Muscle layer of duodenum (tissue), 2 donors: Measurements from ENCODE around the gene HTR3B.

Experiments used
- H3K27ac ChIP-seq: one replicate; pipeline ENCODE4 v1.7.0; 2013; ENCODE audit warnings: mild to moderate bottlenecking, low read length
- H3K27me3 ChIP-seq: one replicate; pipeline ENCODE4 v1.7.0; 2013; ENCODE audit warnings: low read depth, mild to moderate bottlenecking, control low read depth, low read length
- H3K36me3 ChIP-seq, 2 donors: one replicate each; pipeline ENCODE4 v1.7.0; 2013; ENCODE audit warnings: low read length in 2 of 2, control low read depth in 1 of 2, mild to moderate bottlenecking in 1 of 2; ENCODE audit not compliant: insufficient read depth in 2 of 2, control insufficient read depth in 1 of 2
- H3K4me1 ChIP-seq, 2 donors: one replicate each; pipeline ENCODE4 v1.7.0; 2013; ENCODE audit warnings: low read length in 2 of 2, mild to moderate bottlenecking in 2 of 2, control low read depth in 1 of 2, moderate library complexity in 1 of 2; ENCODE audit not compliant: insufficient read depth in 2 of 2, control insufficient read depth in 1 of 2
- H3K4me3 ChIP-seq, 2 donors: one replicate each; pipeline ENCODE4 v1.7.0; 2013; ENCODE audit warnings: low read length in 2 of 2, low read depth in 1 of 2, mild to moderate bottlenecking in 1 of 2
- H3K9me3 ChIP-seq, 2 donors: one replicate each; pipeline ENCODE4 v1.7.0; 2013; ENCODE audit warnings: low read length in 2 of 2, control low read depth in 1 of 2, mild to moderate bottlenecking in 1 of 2; ENCODE audit not compliant: control insufficient read depth in 1 of 2
- donor health status: healthy.

HTR3B gene

DNA sequence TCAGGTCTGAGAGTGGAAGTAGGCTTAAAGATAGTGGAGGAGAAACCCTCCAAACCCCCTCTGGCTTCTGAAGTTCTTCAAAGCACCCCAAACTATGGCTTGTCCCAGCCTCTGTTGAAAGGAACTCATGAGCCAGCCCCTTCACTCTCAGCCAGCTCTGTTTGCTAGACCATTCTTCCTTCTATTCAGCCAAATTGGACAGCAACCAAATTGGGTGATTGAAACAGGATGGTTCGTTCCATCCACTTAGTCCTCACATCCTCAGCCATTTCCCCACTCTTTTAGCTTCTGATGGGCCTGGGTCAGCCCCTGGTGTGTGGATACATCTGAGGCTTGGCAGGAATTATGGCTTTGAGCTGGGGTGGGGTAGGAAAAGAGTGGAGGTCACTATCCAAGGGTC lies 74.8 kb downstream of the HTR3B start:
- Histone ChIP-seq H3K9me3 (no peaks in the 10 kb centered on the region), H3K27ac (no peak overlapping the region), H3K4me3 (no peak overlapping the region), H3K36me3 (no peaks in the 10 kb centered on the region), H3K27me3 (no peaks in the 10 kb centered on the region), H3K4me1 (no peaks in the 10 kb centered on the region)

DNA sequence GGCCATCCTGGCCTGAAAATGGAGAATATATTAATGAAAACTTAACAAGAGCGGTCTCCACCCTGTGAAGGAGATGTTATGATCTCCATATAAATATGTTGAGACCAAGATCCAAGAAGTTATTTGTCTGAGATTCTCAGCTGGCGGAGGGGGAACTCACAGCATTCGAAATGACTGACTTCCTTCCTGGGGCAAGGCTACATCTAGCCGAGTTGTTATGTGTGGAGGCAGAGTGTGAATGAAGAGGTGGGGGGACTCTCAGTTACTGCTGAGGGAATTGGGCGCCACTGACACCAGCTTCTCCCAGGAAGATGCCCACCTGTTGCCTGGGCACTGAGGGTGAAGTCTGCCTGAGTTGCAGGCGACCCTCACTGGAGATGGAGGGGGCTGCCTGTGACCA lies 76.2 kb downstream of the HTR3B start:
- Histone ChIP-seq H3K27ac (no peak overlapping the region), H3K4me3 (no peak overlapping the region), H3K9me3 (no peaks in the 10 kb centered on the region), H3K4me1 (no peaks in the 10 kb centered on the region), H3K27me3 (no peaks in the 10 kb centered on the region), H3K36me3 (no peaks in the 10 kb centered on the region)

DNA sequence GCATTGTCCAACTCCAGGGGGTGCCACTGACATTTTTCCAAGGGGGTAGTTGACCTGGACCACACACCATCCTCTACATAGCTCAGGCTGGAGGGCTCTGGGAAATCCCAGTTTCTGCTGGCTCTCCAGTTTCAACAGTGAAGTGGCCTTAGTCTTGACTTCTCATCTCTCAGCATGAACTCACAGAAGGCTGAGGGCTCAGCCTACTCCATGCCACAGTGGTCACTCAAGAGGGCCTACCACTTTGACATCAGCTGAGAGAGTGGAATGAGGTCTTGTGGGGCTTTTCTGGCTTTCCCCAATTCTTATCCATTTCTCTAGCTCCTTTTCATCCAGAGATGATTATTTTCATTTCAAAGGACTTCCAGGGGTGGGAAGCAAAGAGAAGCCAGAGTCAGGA lies 77.7 kb downstream of the HTR3B start:
- H3K27me3 ChIP-seq = no peaks in the 10 kb centered on the region
- H3K36me3 ChIP-seq = no peaks in the 10 kb centered on the region
- H3K27ac ChIP-seq = no peak overlapping the region
- H3K9me3 ChIP-seq = no peaks in the 10 kb centered on the region
- H3K4me3 ChIP-seq = no peak overlapping the region
- H3K4me1 ChIP-seq = no peaks in the 10 kb centered on the region

DNA sequence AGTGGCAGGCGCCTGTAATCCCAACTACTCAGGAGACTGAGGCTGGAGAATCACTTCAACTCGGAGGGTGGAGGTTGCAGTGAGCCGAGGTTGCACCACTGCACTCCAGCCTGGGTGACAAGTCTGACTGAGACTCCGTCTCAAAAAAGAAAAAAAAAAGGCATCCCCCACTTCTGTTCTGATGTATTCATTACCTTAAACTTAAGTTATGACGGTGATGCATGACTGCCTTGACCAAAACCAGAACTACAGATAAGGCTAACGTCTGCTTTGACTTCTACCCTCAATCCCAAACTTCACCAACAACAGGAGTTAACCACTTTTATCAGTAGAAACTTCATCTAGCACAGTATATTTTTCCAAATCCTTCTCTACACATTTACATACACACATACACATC lies 80.2 kb downstream of the HTR3B start:
- no peak overlapping the region for H3K4me3 ChIP-seq
- H3K27ac ChIP-seq = no peak overlapping the region
- H3K9me3 ChIP-seq = no peaks in the 10 kb centered on the region
- H3K36me3 ChIP-seq = no peaks in the 10 kb centered on the region
- H3K27me3 ChIP-seq = no peaks in the 10 kb centered on the region
- H3K4me1 ChIP-seq = no peaks in the 10 kb centered on the region

DNA sequence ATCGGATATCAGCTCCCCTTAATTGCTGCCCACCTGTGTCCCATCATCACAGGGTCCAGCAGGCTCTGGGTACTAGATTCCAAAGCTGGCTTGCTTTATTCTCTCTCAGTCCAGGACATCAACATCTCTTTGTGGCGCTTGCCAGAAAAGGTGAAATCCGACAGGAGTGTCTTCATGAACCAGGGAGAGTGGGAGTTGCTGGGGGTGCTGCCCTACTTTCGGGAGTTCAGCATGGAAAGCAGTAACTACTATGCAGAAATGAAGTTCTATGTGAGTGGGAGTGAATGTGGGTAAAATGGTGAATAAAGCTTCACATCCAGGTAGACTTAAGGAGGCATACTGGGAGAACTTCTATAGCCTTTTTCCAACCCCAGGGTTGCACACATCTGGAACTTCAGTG lies 81.3 kb downstream of the HTR3B start:
- Histone ChIP-seq H3K4me1 (no peaks in the 10 kb centered on the region), H3K4me3 (no peak overlapping the region), H3K27me3 (no peaks in the 10 kb centered on the region), H3K27ac (no peak overlapping the region), H3K9me3 (no peaks in the 10 kb centered on the region), H3K36me3 (no peaks in the 10 kb centered on the region)

DNA sequence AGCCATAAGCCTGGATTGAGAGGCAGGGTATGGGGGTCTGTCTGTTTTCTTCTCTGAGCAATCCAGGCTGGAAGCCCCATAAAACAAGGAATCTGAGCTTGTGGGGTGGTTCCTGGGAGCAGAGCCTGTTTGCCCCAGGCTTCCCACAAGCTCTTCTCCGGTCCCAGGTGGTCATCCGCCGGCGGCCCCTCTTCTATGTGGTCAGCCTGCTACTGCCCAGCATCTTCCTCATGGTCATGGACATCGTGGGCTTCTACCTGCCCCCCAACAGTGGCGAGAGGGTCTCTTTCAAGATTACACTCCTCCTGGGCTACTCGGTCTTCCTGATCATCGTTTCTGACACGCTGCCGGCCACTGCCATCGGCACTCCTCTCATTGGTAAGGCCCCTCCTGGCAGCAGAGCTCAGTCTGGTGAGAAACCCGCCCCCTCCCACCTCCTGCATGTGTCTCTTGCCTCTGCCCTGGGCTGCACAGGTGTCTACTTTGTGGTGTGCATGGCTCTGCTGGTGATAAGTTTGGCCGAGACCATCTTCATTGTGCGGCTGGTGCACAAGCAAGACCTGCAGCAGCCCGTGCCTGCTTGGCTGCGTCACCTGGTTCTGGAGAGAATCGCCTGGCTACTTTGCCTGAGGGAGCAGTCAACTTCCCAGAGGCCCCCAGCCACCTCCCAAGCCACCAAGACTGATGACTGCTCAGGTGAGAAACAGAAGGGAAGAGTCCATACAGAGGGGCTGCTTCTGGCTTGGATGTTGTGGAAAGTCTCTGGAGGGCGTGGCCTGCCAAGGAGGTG lies 82.0 kb downstream of the HTR3B start:
- no peak overlapping the region for H3K27ac ChIP-seq
- no peak overlapping the region for H3K4me3 ChIP-seq
- H3K36me3 ChIP-seq = no peaks in the 10 kb centered on the region
- no peaks in the 10 kb centered on the region for H3K27me3 ChIP-seq
- H3K9me3 ChIP-seq = no peaks in the 10 kb centered on the region
- H3K4me1 ChIP-seq = no peaks in the 10 kb centered on the region

DNA sequence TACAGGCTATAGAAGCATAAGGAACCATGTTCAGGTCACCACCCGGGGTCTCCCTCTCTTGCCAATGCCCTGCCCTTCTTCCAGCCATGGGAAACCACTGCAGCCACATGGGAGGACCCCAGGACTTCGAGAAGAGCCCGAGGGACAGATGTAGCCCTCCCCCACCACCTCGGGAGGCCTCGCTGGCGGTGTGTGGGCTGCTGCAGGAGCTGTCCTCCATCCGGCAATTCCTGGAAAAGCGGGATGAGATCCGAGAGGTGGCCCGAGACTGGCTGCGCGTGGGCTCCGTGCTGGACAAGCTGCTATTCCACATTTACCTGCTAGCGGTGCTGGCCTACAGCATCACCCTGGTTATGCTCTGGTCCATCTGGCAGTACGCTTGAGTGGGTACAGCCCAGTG lies 84.8 kb downstream of the HTR3B start:
- Histone ChIP-seq H3K36me3 (no peaks in the 10 kb centered on the region), H3K4me3 (no peak overlapping the region), H3K27me3 (no peaks in the 10 kb centered on the region), H3K27ac (no peak overlapping the region), H3K4me1 (no peaks in the 10 kb centered on the region), H3K9me3 (no peaks in the 10 kb centered on the region)

DNA sequence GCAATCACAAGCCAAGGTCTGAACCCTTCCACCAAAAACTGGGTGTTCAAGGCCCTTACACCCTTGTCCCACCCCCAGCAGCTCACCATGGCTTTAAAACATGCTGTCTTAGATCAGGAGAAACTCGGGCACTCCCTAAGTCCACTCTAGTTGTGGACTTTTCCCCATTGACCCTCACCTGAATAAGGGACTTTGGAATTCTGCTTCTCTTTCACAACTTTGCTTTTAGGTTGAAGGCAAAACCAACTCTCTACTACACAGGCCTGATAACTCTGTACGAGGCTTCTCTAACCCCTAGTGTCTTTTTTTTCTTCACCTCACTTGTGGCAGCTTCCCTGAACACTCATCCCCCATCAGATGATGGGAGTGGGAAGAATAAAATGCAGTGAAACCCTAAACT lies 85.3 kb downstream of the HTR3B start:
- Histone ChIP-seq H3K36me3 (no peaks in the 10 kb centered on the region), H3K27me3 (no peaks in the 10 kb centered on the region), H3K4me1 (no peaks in the 10 kb centered on the region), H3K9me3 (no peaks in the 10 kb centered on the region), H3K4me3 (no peak overlapping the region), H3K27ac (no peak overlapping the region)

DNA sequence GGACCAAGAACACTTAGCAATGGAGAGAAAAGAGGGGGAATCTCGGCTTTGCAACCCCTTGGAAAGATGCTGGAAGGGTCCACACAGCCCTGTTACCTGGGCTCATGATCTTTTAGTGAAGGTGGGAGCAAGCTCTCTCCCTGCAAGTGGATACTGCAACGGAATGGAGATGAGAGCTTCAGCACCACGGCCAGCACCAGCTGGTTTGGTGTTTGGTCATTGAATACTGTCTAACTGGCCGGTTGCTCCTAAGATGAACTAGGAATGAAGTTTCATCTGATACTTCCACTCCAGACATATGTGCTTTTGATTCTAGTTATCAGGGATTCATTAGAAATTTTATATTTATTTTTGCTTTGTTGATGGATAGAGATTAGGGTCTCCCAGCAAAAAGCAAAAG lies 86.6 kb downstream of the HTR3B start:
- H3K4me3 ChIP-seq = no peak overlapping the region
- no peaks in the 10 kb centered on the region for H3K36me3 ChIP-seq
- H3K27ac ChIP-seq = no peak overlapping the region
- H3K9me3 ChIP-seq = no peaks in the 10 kb centered on the region
- no peaks in the 10 kb centered on the region for H3K27me3 ChIP-seq
- H3K4me1 ChIP-seq = no peaks in the 10 kb centered on the region

DNA sequence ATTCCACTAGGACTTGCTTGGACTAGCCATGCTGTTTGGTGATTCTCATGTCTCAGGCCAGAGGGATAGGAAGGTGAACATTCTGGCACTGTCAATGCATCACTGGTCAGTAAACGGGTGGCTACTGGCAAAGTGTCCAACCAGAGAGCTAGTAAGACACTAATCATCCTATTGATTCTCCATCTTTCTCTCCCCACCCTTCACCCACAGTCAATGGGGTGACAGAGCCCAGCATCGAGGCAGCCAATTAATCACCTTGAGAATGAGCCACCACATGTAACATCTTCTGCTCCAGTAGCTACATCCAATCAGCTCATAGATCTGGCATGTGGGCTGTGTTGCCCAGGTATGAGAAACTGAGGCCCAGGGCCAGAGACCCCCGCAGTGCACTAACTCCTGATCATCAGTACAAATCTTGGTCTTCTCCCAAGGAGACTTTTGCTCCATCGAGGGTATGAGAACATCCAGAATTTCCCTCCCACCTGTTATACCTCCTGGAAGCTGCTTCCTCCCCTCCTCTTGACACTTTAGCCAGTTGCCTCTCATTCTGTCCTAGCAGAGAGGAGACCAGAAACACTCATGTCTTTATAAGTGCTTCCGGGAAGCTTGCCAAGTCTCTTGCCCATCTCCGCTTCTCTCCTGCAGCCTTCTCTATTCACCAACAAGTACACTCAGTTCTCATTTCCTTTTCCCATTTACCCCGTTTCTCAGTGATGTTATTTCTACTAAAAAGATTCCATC lies 87.3 kb downstream of the HTR3B start:
- no peaks in the 10 kb centered on the region for H3K4me1 ChIP-seq
- no peaks in the 10 kb centered on the region for H3K27me3 ChIP-seq
- H3K4me3 ChIP-seq = no peak overlapping the region
- no peaks in the 10 kb centered on the region for H3K36me3 ChIP-seq
- H3K27ac ChIP-seq = no peak overlapping the region
- no peaks in the 10 kb centered on the region for H3K9me3 ChIP-seq

DNA sequence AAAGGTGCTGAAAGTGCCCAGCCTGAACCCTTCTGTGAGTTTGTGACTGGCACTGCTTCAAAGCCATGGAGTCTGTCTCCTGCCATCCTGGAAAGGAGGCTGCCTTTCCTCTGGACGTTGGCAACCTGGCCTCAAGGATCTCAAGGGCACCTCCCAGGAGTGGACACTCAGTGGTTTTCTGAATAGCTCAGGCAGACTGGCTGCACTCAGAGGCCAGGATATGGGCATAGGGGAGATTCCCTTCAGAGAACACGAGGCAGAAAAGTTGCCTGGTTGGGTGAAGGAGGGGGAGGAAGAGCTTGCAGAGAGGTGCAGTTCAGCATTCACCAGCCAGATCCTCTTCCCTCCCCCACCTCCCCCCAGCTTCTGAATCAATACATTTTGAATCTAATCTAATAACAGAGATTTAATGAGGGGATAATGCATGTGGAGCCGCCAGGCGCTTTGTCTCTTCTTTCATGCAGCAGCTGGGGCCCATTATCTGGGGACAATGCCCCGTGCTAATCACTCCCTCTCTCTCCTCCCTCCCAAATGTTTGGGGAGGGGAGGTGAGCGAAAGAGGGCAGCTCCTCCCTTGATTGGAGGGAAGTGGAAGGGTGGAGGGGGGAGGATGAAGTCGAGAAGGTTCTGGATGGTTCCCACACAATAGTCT lies 88.0 kb downstream of the HTR3B start:
- H3K9me3 ChIP-seq = no peaks in the 10 kb centered on the region
- H3K27ac ChIP-seq = no peak overlapping the region
- no peaks in the 10 kb centered on the region for H3K27me3 ChIP-seq
- no peak overlapping the region for H3K4me3 ChIP-seq
- H3K36me3 ChIP-seq = no peaks in the 10 kb centered on the region
- no peaks in the 10 kb centered on the region for H3K4me1 ChIP-seq
